HCT116 (cell line): ENCODE results near the gene PHC3. TPM values are rescaled to one million over a fixed set of nuclear protein-coding genes. Genes with fewer than 3 reads are reported as not detected.

Experiments
- ATAC-seq: fragments of 200-7000 bp; cut with Tn5 transposase; 2 replicates; pipeline ENCODE4 v1.9.1; 2020; ENCODE audit warnings: mild to moderate bottlenecking, moderate library complexity
- BruUV-seq: library from RNA; stranded (reverse); fragments of 400-500 nt; replicated peaks from 2 replicates; lab custom pipeline; 2021; lab: Mats Ljungman, UMichigan
- CTCF ChIA-PET: fragments of 300-600 bp; sonication (Branson Sonifier 250); formaldehyde crosslinking; loops from one replicate; lab custom pipeline; 2021; ENCODE audit warnings: antibody characterized with exemption; lab: Charles Lee
- POLR2A ChIA-PET: fragments of 300-600, 350-600 bp; sonication (Branson Sonifier 250); formaldehyde crosslinking; loops from one replicate; lab custom pipeline; 2021; ENCODE audit warnings: antibody characterized with exemption; lab: Charles Lee
- RAD21 ChIA-PET, 2 experiments: fragments of 300-600 bp; sonication (Branson Sonifier 250); formaldehyde crosslinking; loops; one replicate each; lab custom pipeline; 2023; ENCODE audit warnings: low total read pairs in 2 of 2; ENCODE audit not compliant: uncharacterized antibody in 2 of 2, unreplicated experiment in 2 of 2, low non-redundant PET in 1 of 2; lab: Charles Lee
- DNase-seq: peaks from one replicate; pipeline ENCODE4 v3.0.0-alpha.2; 2010; ENCODE audit warnings: low read depth, low spot score
- H2AFZ ChIP-seq: fragments of 200-600 bp; shearing (Covaris generic), sonication (generic); 2 replicates; pipeline ENCODE4 v1.6.1; 2017; ENCODE audit warnings: low read depth, mixed run types, mixed read lengths, antibody characterized with exemption, low read length; ENCODE audit not compliant: poor library complexity, severe bottlenecking
- H3K27ac ChIP-seq: 2 replicates; pipeline ENCODE4 v1.5.1; 2012; ENCODE audit warnings: low read depth, low read length
- H3K27me3 ChIP-seq: fragments of 200-600 bp; sonication (generic); 2 replicates; pipeline ENCODE4 v1.6.1; 2016; ENCODE audit warnings: mixed run types, low read length, mixed read lengths; ENCODE audit not compliant: insufficient read depth
- H3K36me3 ChIP-seq, 2 experiments: fragments of 200-500 bp in 1 of 2; fragments of 200-600 bp in 1 of 2; sonication (Bioruptor generic) in 1 of 2; sonication (generic) in 1 of 2; 2 replicates each; pipeline versions ENCODE4 v1.5.1 to v1.6.1; 2014 to 2016; ENCODE audit warnings: low read length in 2 of 2, inconsistent platforms in 1 of 2, mixed read lengths in 1 of 2, mixed run types in 1 of 2; ENCODE audit not compliant: insufficient read depth in 2 of 2, control insufficient read depth in 1 of 2
- H3K4me1 ChIP-seq, 2 experiments: fragments of 200-600 bp in 1 of 2; sonication (generic) in 1 of 2; 2 replicates each; pipeline versions ENCODE4 v1.5.1 to v1.6.1; 2012 to 2017; ENCODE audit warnings: low read length in 2 of 2, inconsistent platforms in 1 of 2, mild to moderate bottlenecking in 1 of 2, mixed read lengths in 1 of 2, mixed run types in 1 of 2, moderate library complexity in 1 of 2; ENCODE audit not compliant: insufficient read depth in 2 of 2, control insufficient read depth in 1 of 2
- H3K4me2 ChIP-seq: fragments of 200-600 bp; sonication (generic); 2 replicates; pipeline ENCODE4 v1.6.1; 2017; ENCODE audit warnings: mixed run types, low read length, mixed read lengths
- H3K4me3 ChIP-seq, 2 experiments: fragments of 200-600 bp in 1 of 2; sonication (generic) in 1 of 2; replicated peaks in 1 of 2; 2 replicates each; pipeline ENCODE4 v1.5.1; 2011 to 2016; ENCODE audit warnings: low read length in 2 of 2, control low read depth in 1 of 2, low read depth in 1 of 2, mild to moderate bottlenecking in 1 of 2, mixed read lengths in 1 of 2, mixed run types in 1 of 2
- H3K79me2 ChIP-seq: fragments of 200-600 bp; sonication (generic); 2 replicates; pipeline ENCODE4 v1.6.1; 2017; ENCODE audit warnings: mild to moderate bottlenecking, mixed run types, low read length, moderate library complexity, mixed read lengths; ENCODE audit not compliant: insufficient read depth
- H3K9ac ChIP-seq: fragments of 200-600 bp; sonication (generic); 2 replicates; pipeline ENCODE4 v1.6.1; 2016; ENCODE audit warnings: low read length, mixed read lengths
- H3K9me2 ChIP-seq: fragments of 200-600 bp; sonication (generic), shearing (Covaris generic); 2 replicates; pipeline ENCODE4 v1.6.1; 2017; ENCODE audit warnings: mixed run types, mild to moderate bottlenecking, moderate library complexity; ENCODE audit not compliant: insufficient read depth
- H3K9me3 ChIP-seq, 2 experiments: fragments of 200-500 bp in 1 of 2; fragments of 200-600 bp in 1 of 2; sonication (Bioruptor generic) in 1 of 2; sonication (generic) in 1 of 2; 2 replicates each; pipeline ENCODE4 v1.6.1; 2014 to 2017; ENCODE audit warnings: low read length in 2 of 2, mixed read lengths in 2 of 2, inconsistent platforms in 1 of 2, low read depth in 1 of 2, mild to moderate bottlenecking in 1 of 2, mixed run types in 1 of 2, moderate library complexity in 1 of 2; ENCODE audit not compliant: control insufficient read depth in 1 of 2, insufficient read depth in 1 of 2
- H4K20me1 ChIP-seq: fragments of 200-600 bp; sonication (generic), shearing (Covaris generic); 2 replicates; pipeline ENCODE4 v1.6.1; 2017; ENCODE audit warnings: mixed run types, mild to moderate bottlenecking, moderate library complexity; ENCODE audit not compliant: insufficient read depth
- ATF3 ChIP-seq: IDR thresholded peaks from 2 replicates; pipeline ENCODE4 v1.6.1; 2012
- CEBPB ChIP-seq: IDR thresholded peaks from 2 replicates; pipeline ENCODE4 v1.6.1; 2012; ENCODE audit warnings: low read depth
- CTCF ChIP-seq, 3 experiments: fragments of 200-600 bp in 1 of 3; sonication (generic) in 1 of 3; IDR thresholded peaks in 2 of 3; conservative IDR thresholded peaks in 1 of 3; 2 replicates each; pipeline ENCODE4 v1.5.1; 2012 to 2017; ENCODE audit warnings: low read depth in 2 of 3, low read length in 2 of 3, antibody characterized with exemption in 1 of 3, borderline replicate concordance in 1 of 3, control low read depth in 1 of 3, mild to moderate bottlenecking in 1 of 3, mixed read lengths in 1 of 3, mixed run types in 1 of 3, moderate library complexity in 1 of 3; ENCODE audit not compliant: insufficient read depth in 1 of 3
- EGR1 ChIP-seq: IDR thresholded peaks from 2 replicates; pipeline ENCODE4 v1.6.1; 2012; ENCODE audit warnings: low read depth
- POLR2A ChIP-seq: IDR thresholded peaks from 2 replicates; pipeline ENCODE4 v1.7.0; 2011; ENCODE audit warnings: borderline replicate concordance; ENCODE audit not compliant: insufficient read depth, insufficient read length; ENCODE audit errors: extremely low read depth
- REST ChIP-seq: IDR thresholded peaks from 2 replicates; pipeline ENCODE4 v1.6.1; 2012; ENCODE audit warnings: low read depth
- SP1 ChIP-seq: IDR thresholded peaks from 2 replicates; pipeline ENCODE4 v1.6.1; 2012; ENCODE audit warnings: low read depth
- YY1 ChIP-seq: IDR thresholded peaks from 2 replicates; pipeline ENCODE4 v1.6.1; 2011; ENCODE audit warnings: low read length, low read depth, moderate library complexity, mild to moderate bottlenecking; ENCODE audit not compliant: insufficient replicate concordance; ENCODE audit errors: extremely low read depth
- ZBTB33 ChIP-seq: IDR thresholded peaks from 2 replicates; pipeline ENCODE4 v1.6.1; 2011; ENCODE audit warnings: mild to moderate bottlenecking, low read length, moderate library complexity; ENCODE audit not compliant: insufficient replicate concordance; ENCODE audit errors: extremely low read depth
- ZNF274 ChIP-seq: fragments of 200-500 bp; sonication (Bioruptor generic); IDR thresholded peaks from 2 replicates; pipeline ENCODE4 v1.6.1; 2014; ENCODE audit warnings: mild to moderate bottlenecking, low read depth, low read length, inconsistent platforms
- intact Hi-C: fragments of 100-400 bp; cut with micrococcal nuclease; formaldehyde crosslinking; loops from 2 replicates; pipeline ENCODE4 v1.10.0; 2022
- total RNA-seq: library from RNA; stranded (reverse); gene quantifications from one replicate; pipeline ENCODE4 v1.2.1, GENCODE V29; 2021; ENCODE audit not compliant: unreplicated experiment
- TF ChIP-seq, protein P1 (sequence below): IDR thresholded peaks from 2 replicates; pipeline ENCODE4 v1.6.1; 2012

The PHC3 gene
- total RNA-seq, 1 experiment from 2014 or later = 40.1 TPM

- no TSS peak for BruUV-seq
- ChIA-PET RAD21 (no interaction called here), CTCF (interaction anchor here (1.0 to 2.4 kb wide), 3 partner anchors 9 to 26 kb away, joined by 3 to 9 read pairs (median 3); no protein-coding TSS in a partner anchor), POLR2A (no interaction called here)
- Histone ChIP-seq H3K4me1 (no peaks in the 10 kb centered on the region), H3K9ac (no peak overlapping the region), H3K79me2 (no peaks in the 10 kb centered on the region; the same call in 1 of the 2 replicates), H3K27me3 (no peaks in the 10 kb centered on the region), H3K36me3 (peaks cover 5 to 16% of the 10 kb centered on the region in 2 experiments; a peak in 2 of 4 replicates), H3K9me3 (no peaks in the 10 kb centered on the region), H3K4me2 (no peak overlapping the region), H3K9me2 (no peaks in the 10 kb centered on the region), H4K20me1 (peaks cover 4% of the 10 kb centered on the region; the same call in 1 of the 2 replicates), H3K27ac (no peak overlapping the region), H3K4me3 (no peak overlapping the region), H2AFZ (no peak overlapping the region)
- no peak for ATAC-seq
- intact Hi-C loops = no loop called here
- no peak for DNase-seq
- TF ChIP-seq ZBTB33 = no peak
- TF ChIP-seq EGR1 = no peak
- TF ChIP-seq SP1 = no peak
- no peak for TF ChIP-seq CTCF (IDR thresholded peaks at IDR 0.05 in 2 of 3, conservative IDR thresholded peaks at IDR 0.05 in 1 of 3; ENCODE audit: borderline replicate concordance in 1 of 3, insufficient read depth in 1 of 3, low read depth in 2 of 3, low read length in 2 of 3)
- TF ChIP-seq, protein P1, sequence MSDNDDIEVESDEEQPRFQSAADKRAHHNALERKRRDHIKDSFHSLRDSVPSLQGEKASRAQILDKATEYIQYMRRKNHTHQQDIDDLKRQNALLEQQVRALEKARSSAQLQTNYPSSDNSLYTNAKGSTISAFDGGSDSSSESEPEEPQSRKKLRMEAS = no peak
- TF ChIP-seq POLR2A = no peak
- no peak for TF ChIP-seq ATF3
- TF ChIP-seq ZNF274 = no peak
- no peak for TF ChIP-seq YY1
- no peak for TF ChIP-seq CEBPB
- no peak for TF ChIP-seq REST
Measured at GRCh38 chr3:170089862-170090600, 91.5 kb downstream of the PHC3 start.
